Measurements from ENCODE around the gene GPR78.

GPR78 gene

GRCh38 chr4:8580321-8581093 is at the start of gene GPR78:
Gene GPR78 (plus strand): TSS chr4:8580392. CDS start chr4:8580983, 591 bp downstream.
- no peak for TF ChIP-seq CTCF (IDR thresholded peaks at IDR 0.05; ENCODE audit: borderline replicate concordance, control extremely low read depth, extremely low read depth, insufficient read depth, missing control alignments)
- DNase-seq (ENCODE audit: low spot score), result peak; percentile 76
- in situ Hi-C loops (cut with MboI; ENCODE audit: low sequenced_read_pairs, unreplicated experiment), result no loop called here

GRCh38 chr4:8532245-8532781 is 47.9 kb upstream of the GPR78 start:
- in situ Hi-C loops (cut with MboI; ENCODE audit: low sequenced_read_pairs, unreplicated experiment), result no loop called here
- DNase-seq (ENCODE audit: low spot score), result no peak
- no peak for TF ChIP-seq CTCF (IDR thresholded peaks at IDR 0.05; ENCODE audit: borderline replicate concordance, control extremely low read depth, extremely low read depth, insufficient read depth, missing control alignments)

- no peak for DNase-seq (ENCODE audit: low spot score)
- TF ChIP-seq CTCF (IDR thresholded peaks at IDR 0.05; ENCODE audit: borderline replicate concordance, control extremely low read depth, extremely low read depth, insufficient read depth, missing control alignments), result no peak
- in situ Hi-C loops (cut with MboI; ENCODE audit: low sequenced_read_pairs, unreplicated experiment), result no loop called here
These were observed 46.8 kb upstream of the GPR78 start for GRCh38 chr4:8533274-8533865.

GRCh38 chr4:8534129-8534528 is 46.1 kb upstream of the GPR78 start:
- in situ Hi-C loops (cut with MboI; ENCODE audit: low sequenced_read_pairs, unreplicated experiment), result no loop called here
- peak; percentile 70 for DNase-seq (ENCODE audit: low spot score)
- TF ChIP-seq CTCF (IDR thresholded peaks at IDR 0.05; ENCODE audit: borderline replicate concordance, control extremely low read depth, extremely low read depth, insufficient read depth, missing control alignments), result no peak

- in situ Hi-C loops (cut with MboI; ENCODE audit: low sequenced_read_pairs, unreplicated experiment), result no loop called here
- no peak for DNase-seq (ENCODE audit: low spot score)
- TF ChIP-seq CTCF (IDR thresholded peaks at IDR 0.05; ENCODE audit: borderline replicate concordance, control extremely low read depth, extremely low read depth, insufficient read depth, missing control alignments), result no peak
These were observed 45.6 kb upstream of the GPR78 start for GRCh38 chr4:8534611-8535010.

- DNase-seq (ENCODE audit: low spot score), result no peak
- TF ChIP-seq CTCF (IDR thresholded peaks at IDR 0.05; ENCODE audit: borderline replicate concordance, control extremely low read depth, extremely low read depth, insufficient read depth, missing control alignments), result no peak
- in situ Hi-C loops (cut with MboI; ENCODE audit: low sequenced_read_pairs, unreplicated experiment), result no loop called here
These were observed 43.7 kb upstream of the GPR78 start for GRCh38 chr4:8536467-8536866.
